Keratinocyte (primary cell): ENCODE data around the gene PHF2.
"Not testable (repeated sequence)": the region's sequence is repeated elsewhere in the genome, so short reads cannot be mapped to it uniquely, and the experiment has no call there.

Experiments
- CTCF ChIP-seq, 3 experiments: IDR thresholded peaks in 1 of 3; conservative IDR thresholded peaks in 1 of 3; optimal IDR thresholded peaks in 1 of 3; 2 replicates in 2 of 3; 3 replicates in 1 of 3; pipeline versions ENCODE3 to v1.5.1; 2011; ENCODE audit warnings: low read length in 3 of 3, mild to moderate bottlenecking in 3 of 3, moderate library complexity in 2 of 3, control low read depth in 1 of 3, inconsistent platforms in 1 of 3; ENCODE audit not compliant: insufficient read depth in 2 of 3; ENCODE audit errors: extremely low read depth in 1 of 3
- EZH2 ChIP-seq: IDR thresholded peaks from one replicate; pipeline ENCODE4 v1.6.1; 2012; ENCODE audit warnings: inconsistent platforms, mild to moderate bottlenecking, low read length, moderate library complexity

- not testable (repeated sequence) for TF ChIP-seq CTCF (optimal IDR thresholded peaks at IDR 0.05 in 1 of 3, IDR thresholded peaks at IDR 0.05 in 1 of 3, conservative IDR thresholded peaks at IDR 0.05 in 1 of 3; ENCODE audit: extremely low read depth in 1 of 3, insufficient read depth in 2 of 3, low read length in 3 of 3); EZH2
Measured at GRCh38 chr9:93666439-93666784, 90.0 kb downstream of the PHF2 start.
